HG03175 (cell line): ENCODE results near the gene KANSL3.

Experiments
- ATAC-seq: cut with Tn5 transposase; IDR thresholded peaks from one replicate; pipeline ENCODE4 v1.9.1; 2021; ENCODE audit warnings: mild to moderate bottlenecking, moderate library complexity; ENCODE audit not compliant: unreplicated experiment

Gene KANSL3

DNA sequence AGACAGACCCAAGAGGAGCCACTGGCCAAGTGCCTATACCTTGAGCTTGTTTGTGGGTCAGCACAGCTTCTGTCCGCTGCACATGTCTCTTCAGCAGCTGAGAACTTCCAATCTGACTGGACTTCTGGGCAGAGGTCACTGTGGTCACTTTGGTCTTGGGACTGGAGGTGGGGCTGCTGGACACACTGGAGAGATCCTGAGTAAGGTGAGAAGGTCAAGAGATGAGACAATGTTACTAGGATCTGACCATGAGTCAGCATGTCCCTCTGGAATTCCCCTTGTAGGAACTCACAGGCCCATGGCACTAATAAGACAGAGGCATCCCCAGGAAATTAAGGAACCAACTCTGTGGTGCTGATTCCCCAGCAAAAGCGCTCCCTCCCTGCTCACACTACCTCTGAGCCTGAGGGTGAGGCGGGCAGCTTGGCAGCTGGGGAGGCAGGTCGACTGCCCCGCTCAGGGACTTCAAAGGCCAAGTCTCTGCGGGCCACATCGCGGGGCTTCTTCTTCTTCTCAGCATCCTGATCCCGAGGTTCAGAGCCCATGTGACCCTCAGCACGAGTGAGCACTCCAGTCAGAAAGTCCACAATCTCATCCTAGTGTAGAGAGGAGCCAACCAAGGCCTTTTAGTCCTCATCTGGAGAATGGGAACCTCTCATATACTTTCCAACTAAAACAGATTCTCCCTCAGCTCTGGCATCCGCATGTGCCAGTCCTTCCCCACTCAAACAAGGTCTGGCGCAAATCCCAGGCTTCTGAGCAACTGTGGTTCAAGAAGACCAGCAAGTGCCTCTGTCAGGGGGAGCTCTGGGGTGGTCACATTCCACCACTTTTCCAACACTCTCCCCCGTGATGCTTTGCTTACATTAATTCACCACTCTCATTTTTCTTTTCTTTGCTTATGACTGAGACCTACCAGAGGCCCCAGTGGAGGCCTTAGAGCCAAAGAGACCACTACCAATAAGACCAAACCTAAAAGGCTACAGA lies 29.4 kb downstream of the KANSL3 start:
- ATAC-seq = no peak

DNA sequence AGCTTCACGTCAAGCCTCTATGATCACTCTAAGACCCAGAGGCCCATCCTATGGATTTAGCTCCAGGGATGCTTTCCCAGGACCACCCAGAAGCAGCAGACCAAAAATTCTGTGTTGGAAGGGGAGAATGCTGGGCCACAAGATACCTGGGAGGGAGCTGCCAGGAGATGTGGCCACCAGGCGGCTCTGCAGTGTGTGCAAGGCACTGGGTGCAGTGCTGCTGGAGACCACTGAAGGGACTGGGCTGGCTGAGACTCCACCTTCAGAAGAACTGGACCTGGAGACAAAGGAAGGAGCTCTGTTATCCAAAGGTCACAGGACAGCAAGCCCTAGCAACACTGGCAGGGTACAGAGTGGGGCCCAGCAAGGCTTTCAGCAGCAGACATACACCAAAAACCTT lies 34.0 kb downstream of the KANSL3 start:
- no peak for ATAC-seq

DNA sequence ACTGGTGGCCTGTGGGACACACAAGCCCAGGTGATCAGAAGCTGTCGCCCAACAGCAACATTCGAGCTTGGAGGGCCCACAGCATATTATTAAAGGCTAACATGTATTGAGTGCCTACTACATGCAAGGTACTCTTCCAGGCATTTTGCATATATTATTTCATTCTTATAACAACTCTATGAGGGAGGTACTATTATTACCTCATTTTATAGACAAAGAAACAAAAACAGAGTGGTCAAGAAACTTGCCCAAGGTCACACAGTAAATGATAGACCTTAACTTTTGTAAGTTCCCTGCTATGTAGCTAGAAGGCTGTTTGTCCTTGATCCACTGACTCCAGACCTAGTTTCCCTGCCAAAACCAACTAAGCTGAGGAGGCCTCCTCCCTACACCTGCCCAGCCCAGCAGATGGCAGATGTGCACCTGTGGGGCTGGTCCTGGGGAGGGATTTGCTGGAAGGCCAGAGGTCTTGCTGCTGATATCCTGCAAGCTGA lies 35.7 kb downstream of the KANSL3 start:
- ATAC-seq = no peak

GRCh38 chr2:96601382-96602292 lies 36.5 kb downstream of the KANSL3 start:
- no peak for ATAC-seq

DNA sequence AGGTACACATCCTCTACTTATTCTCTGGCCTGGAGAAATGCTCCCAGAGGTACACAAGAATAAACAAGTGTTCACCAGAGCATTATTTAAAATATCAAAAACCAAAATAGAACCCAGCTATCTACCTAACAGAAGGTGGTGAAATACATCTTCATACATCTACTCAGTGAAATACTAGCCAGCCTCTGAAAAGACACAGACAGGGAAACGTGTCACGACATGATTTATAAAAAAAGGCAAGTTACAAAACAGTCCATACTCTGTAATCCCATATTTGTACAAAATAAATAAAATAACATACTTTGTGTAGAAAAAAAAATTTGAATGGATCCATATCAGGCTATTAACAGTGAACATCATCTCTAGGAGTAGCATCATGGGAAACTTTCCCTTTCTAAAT lies 38.2 kb downstream of the KANSL3 start:
- ATAC-seq = no peak

DNA sequence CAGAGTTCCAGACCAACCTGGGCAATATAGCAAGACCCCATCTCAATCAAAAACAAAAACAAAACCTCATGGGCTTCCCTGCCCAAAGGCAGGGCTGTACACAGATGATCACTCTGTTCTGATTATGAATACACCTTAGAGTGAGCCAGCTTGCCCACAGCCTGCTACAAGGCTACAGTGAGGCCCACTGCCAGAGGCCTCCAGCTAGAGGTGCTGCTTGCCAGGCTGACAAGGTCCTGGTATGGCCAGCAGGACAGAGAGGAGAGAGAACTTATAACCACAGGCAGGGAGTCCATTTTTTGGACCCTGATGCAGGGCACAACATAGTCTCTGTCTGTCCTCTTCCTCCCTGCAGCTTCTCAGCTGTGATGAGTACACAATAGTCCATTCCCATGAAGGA lies 41.5 kb downstream of the KANSL3 start:
- ATAC-seq = no peak

DNA sequence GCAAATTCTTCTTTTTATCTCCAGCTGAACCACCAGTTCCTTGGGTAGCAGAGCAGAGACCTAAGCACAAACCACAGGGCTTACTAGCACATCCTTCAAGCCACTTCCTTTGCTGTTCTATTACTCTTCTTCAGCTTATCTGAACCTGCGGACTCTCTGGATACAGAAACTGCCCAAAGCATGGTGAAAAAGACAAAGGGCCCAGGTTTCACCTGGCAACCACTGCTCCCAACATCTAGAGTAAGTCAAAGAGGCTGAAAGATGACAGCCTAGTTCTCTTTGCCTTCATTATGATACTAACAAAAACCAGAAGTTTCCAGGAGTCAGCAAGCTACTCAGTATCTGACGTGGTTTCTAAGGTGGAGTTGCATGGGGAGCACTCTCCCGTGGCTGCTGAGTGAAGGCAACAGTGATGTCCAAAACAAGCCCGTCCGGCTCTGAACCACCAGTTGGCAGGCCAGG lies 43.4 kb downstream of the KANSL3 start:
- no peak for ATAC-seq

DNA sequence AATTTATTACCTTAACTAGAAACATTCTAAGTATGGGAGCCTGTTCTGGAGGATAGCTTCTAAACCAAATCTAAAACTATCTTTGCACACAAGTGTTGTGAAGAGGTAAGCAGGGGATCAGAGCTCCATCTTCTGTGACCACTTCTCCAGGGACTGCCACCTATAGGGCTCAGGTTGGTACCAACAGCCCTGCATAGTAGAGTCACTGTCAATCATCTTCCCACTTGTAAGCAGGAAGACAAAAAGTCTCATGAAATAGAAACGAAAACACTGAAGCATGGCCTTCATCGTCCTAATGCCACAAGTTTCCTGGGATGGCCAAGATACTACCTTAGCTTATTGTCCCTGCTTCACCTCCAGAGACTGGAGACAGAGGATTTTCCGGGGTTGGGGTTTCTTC lies 43.8 kb downstream of the KANSL3 start:
- no peak for ATAC-seq

GRCh38 chr2:96591494-96591893 lies 46.6 kb downstream of the KANSL3 start:
- ATAC-seq = no peak

- no peak for ATAC-seq
Observed at GRCh38 chr2:96591054-96591453, 47.1 kb downstream of the KANSL3 start.

GRCh38 chr2:96587843-96588242 lies 50.3 kb downstream of the KANSL3 start:
- ATAC-seq = no peak

GRCh38 chr2:96584017-96584416 lies 54.1 kb downstream of the KANSL3 start:
- no peak for ATAC-seq

DNA sequence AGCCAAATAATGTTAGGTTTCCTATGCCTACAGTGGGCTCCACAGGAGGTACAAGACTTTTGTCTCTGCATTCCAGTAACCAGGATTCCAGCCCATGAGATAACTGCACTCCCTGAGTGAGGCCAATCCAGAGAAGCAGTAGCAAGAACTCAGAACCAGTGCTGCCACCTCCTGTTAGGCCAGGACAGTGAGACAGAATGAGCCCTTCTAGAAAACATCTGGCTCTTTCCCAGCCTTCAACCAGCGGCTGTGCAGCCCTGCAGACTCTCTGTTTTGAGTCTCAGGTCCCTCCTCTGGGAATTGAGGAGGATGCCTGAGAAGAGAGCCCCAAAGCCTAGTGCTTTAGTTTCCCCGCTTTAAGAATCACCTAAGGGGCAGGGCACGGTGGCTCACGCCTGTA lies 57.3 kb downstream of the KANSL3 start:
- ATAC-seq = no peak

DNA sequence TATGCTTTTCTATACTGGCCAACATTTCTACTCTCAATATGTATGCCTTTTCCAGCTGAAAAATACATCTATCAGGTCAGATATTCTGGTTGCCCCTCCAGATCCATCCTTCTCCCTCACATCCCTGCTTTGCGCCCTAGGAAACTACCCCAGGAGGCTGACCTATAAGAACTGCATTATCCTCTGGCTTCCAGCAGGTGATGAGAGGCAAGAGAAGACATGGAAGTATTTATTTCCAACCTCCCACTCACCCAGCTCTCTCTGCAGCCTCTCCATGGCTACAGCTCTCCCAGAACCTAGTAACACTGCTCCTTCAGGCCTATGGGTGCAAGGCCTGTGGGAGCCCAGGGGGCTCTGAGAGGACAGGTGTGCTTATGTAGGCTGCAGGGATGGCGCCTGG lies 58.7 kb downstream of the KANSL3 start:
- no peak for ATAC-seq

GRCh38 chr2:96578731-96579130 lies 59.4 kb downstream of the KANSL3 start:
- no peak for ATAC-seq

GRCh38 chr2:96577501-96577900 lies 60.6 kb downstream of the KANSL3 start:
- ATAC-seq = no peak

GRCh38 chr2:96575785-96576456 lies 62.2 kb downstream of the KANSL3 start:
- ATAC-seq = no peak

DNA sequence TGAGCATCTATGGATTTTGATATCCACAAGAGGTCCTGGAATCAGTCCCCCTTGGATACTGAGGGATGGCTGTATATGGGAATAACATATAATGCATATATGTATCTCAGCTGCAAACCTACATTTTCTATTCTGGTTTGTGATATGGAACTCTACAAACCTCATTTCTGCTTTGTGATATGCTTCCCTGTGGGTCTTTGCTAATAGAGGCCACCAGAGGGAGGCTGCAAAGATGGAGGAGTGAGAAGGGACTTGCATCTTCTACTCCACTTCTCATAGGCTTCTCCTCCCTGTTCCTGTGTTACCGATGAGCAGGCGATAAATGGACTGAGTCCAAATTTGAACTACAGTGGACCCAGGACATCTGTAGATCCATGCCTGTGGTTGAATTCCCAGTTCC lies 63.7 kb downstream of the KANSL3 start:
- no peak for ATAC-seq

DNA sequence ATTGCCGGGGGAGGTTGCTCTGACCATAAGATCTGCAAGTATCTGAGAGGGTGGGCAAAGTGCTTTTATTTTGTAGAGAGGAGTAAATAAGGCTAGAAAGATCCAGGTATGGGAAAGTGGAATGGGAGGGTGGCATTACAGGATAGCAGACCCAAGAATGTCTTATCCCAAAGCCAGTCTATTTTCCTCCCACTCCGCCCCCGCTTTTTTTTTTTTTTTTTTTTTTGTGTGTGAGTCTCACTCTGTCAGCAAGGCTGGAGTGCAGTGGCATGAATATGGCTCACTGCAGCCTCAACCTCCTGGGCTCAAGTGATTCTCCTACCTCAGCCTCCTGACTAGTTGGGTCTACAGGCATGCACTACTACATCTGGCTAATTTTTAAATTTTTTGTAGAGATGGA lies 70.0 kb downstream of the KANSL3 start:
- no peak for ATAC-seq

GRCh38 chr2:96565111-96565510 lies 73.0 kb downstream of the KANSL3 start:
- no peak for ATAC-seq

DNA sequence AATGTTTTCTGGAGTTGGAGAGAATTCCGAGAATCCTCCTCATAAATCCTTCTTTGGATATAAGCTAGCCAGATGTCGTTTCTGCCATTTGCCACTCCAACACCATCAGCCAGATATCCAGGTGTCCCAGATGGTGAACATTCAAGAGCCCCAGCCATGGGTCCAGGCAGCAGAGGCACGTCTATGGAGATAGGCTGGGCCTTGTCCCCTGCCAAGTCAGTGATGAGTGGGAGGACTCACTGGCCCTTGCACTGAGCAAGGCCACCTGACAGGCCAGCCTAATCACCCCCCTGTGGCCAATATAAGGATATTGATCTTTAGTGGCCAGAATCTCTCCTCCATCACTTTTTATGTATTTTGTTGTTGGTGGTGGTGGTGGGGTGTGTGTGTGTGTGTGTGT lies 73.5 kb downstream of the KANSL3 start:
- no peak for ATAC-seq
